Urothelium cell line (cell line): ENCODE data around the gene ZNF22.
A peak's percentile ranks its signal among the peaks of the same experiment; 100 is the strongest.

Source experiments
- DNase-seq: peaks from one replicate; pipeline ENCODE4 v3.0.0; 2011; ENCODE audit warnings: low spot score, mixed read lengths
- FAIRE-seq: peaks from 2 replicates; lab custom pipeline; 2011; peaks lifted over from hg19 to GRCh38; lab: Jason Lieb, UNC

The ZNF22 gene

GRCh38 chr10:45000752-45001380 lies at the start of gene ZNF22:
TSS of gene ZNF22 (plus strand) at chr10:45000923. CDS start at chr10:45003369, 2,446 bp downstream.
- FAIRE-seq (no peak), DNase-seq (peak; percentile 85)

GRCh38 chr10:44951576-44952226 lies 49.0 kb upstream of the ZNF22 start:
- FAIRE-seq, result no peak

GRCh38 chr10:44952779-44953231 lies 47.9 kb upstream of the ZNF22 start:
- FAIRE-seq, result no peak
- no peak for DNase-seq

More at GRCh38 chr10:44951576-44952226, 49.0 kb upstream of the ZNF22 start:
- no peak for DNase-seq

GRCh38 chr10:44954042-44954441 lies 46.7 kb upstream of the ZNF22 start:
- DNase-seq (no peak), FAIRE-seq (no peak)

GRCh38 chr10:44954962-44955361 lies 45.8 kb upstream of the ZNF22 start:
- no peak for FAIRE-seq
- DNase-seq, result no peak

GRCh38 chr10:44955413-44956070 lies 45.2 kb upstream of the ZNF22 start:
- no peak for FAIRE-seq
- no peak for DNase-seq

- DNase-seq (no peak), FAIRE-seq (no peak)
Observed at GRCh38 chr10:44956226-44956625, 44.5 kb upstream of the ZNF22 start.

GRCh38 chr10:44956717-44957706 lies 43.7 kb upstream of the ZNF22 start:
- FAIRE-seq (no peak), DNase-seq (no peak)

GRCh38 chr10:44958196-44958897 lies 42.4 kb upstream of the ZNF22 start:
- FAIRE-seq (no peak), DNase-seq (no peak)

GRCh38 chr10:44958898-44959246 lies 41.9 kb upstream of the ZNF22 start:
- FAIRE-seq (no peak), DNase-seq (no peak)

GRCh38 chr10:44959247-44960087 lies 41.3 kb upstream of the ZNF22 start, which contains the start of gene RASSF4:
TSS of gene RASSF4 (plus strand) at chr10:44959802. CDS start at chr10:44970203, 10,401 bp downstream.
- FAIRE-seq, result peak; percentile 79
- DNase-seq, result peak; percentile 99

- no peak for DNase-seq
Observed at GRCh38 chr10:44960088-44960460, 40.6 kb upstream of the ZNF22 start.

GRCh38 chr10:44960482-44961229 lies 40.1 kb upstream of the ZNF22 start:
- DNase-seq, result no peak
- no peak for FAIRE-seq

More at GRCh38 chr10:44960088-44960460, 40.6 kb upstream of the ZNF22 start:
- no peak for FAIRE-seq

GRCh38 chr10:44961230-44961571 lies 39.5 kb upstream of the ZNF22 start:
- FAIRE-seq, result no peak

GRCh38 chr10:44961931-44962750 lies 38.6 kb upstream of the ZNF22 start:
- no peak for DNase-seq

More at GRCh38 chr10:44961230-44961571, 39.5 kb upstream of the ZNF22 start:
- no peak for DNase-seq

GRCh38 chr10:44962870-44963738 lies 37.6 kb upstream of the ZNF22 start:
- FAIRE-seq (no peak), DNase-seq (peak; percentile 50)

More at GRCh38 chr10:44961931-44962750, 38.6 kb upstream of the ZNF22 start:
- FAIRE-seq, result no peak
